ENCODE measurements around the gene MKS1. TPM values are rescaled to one million over a fixed set of nuclear protein-coding genes. Genes with fewer than 3 reads are reported as not detected.

Gene MKS1
- total and polyA plus RNA-seq, 2 experiments from 2014 or later, result 14.0 to 17.4 TPM

DNA sequence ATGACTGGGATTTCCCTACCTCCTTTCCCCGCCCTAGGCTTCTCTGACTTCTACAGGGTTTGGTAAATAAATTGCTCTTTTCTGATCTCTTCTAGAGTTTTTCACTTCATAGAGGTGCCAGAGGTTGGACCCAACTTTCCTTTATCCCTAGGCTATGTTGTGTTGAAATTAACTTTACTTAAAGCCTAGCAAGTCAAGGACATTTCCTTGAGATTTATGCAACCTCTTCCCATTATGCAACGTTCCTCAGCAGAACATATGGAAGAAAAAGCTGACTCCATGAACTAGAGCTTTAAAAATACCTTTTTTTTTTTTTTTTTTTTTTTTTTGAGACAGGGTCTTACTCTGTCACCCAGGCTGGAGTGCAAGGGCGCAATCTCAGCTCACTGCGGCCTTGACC lies 46.2 kb upstream of the MKS1 start:
- Mint-ChIP-seq H3K4me3 (no peak overlapping the region), H3K27me3 (ENCODE audit: insufficient read depth, low read depth, poor library complexity) (peaks cover 9% of the 10 kb centered on the region), H3K9me3 (no peaks in the 10 kb centered on the region), H3K36me3 (ENCODE audit: low read depth) (no peaks in the 10 kb centered on the region), H3K4me1 (no peaks in the 10 kb centered on the region), H3K27ac (no peak overlapping the region)
- Histone ChIP-seq H3K4me2 (no peak overlapping the region), H2AFZ (no peak overlapping the region), H3K79me2 (replicated peaks; ENCODE audit: insufficient read depth) (no peaks in the 10 kb centered on the region), H3K27ac (ENCODE audit: low read depth) (no peak overlapping the region), H3K4me3 (no peak overlapping the region), H3K36me3 (ENCODE audit: insufficient read depth) (no peaks in the 10 kb centered on the region), H3K27me3 (ENCODE audit: insufficient read depth) (peaks cover 7% of the 10 kb centered on the region; the same call in 1 of the 2 replicates), H3F3A (replicated peaks; ENCODE audit: low read depth) (no peaks in the 10 kb centered on the region), H3K9me2 (ENCODE audit: insufficient read depth) (no peaks in the 10 kb centered on the region), H3K4me1 (ENCODE audit: insufficient read depth) (no peaks in the 10 kb centered on the region), H4K20me1 (replicated peaks; ENCODE audit: insufficient read depth) (no peaks in the 10 kb centered on the region)
- ATAC-seq (no peak), DNase-seq (ENCODE audit: low spot score) (no peak)
- TF ChIP-seq, protein P1, sequence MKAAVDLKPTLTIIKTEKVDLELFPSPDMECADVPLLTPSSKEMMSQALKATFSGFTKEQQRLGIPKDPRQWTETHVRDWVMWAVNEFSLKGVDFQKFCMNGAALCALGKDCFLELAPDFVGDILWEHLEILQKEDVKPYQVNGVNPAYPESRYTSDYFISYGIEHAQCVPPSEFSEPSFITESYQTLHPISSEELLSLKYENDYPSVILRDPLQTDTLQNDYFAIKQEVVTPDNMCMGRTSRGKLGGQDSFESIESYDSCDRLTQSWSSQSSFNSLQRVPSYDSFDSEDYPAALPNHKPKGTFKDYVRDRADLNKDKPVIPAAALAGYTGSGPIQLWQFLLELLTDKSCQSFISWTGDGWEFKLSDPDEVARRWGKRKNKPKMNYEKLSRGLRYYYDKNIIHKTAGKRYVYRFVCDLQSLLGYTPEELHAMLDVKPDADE (IDR thresholded peaks at IDR 0.05), result no peak
- TF ChIP-seq ZNF462 (CRISPR knock-in tag; IDR thresholded peaks at IDR 0.05) (no peak), STAT1 (IDR thresholded peaks at IDR 0.05; ENCODE audit: unreplicated experiment) (no peak), ZNF331 (CRISPR knock-in tag; IDR thresholded peaks at IDR 0.05; ENCODE audit: low read depth) (no peak), REST (IDR thresholded peaks at IDR 0.05; ENCODE audit: unreplicated experiment) (no peak), EZH2 (IDR thresholded peaks at IDR 0.05; ENCODE audit: low read depth, unreplicated experiment) (no peak), EZH2phosphoT487 (IDR thresholded peaks at IDR 0.05; ENCODE audit: unreplicated experiment) (no peak), JUNB (IDR thresholded peaks at IDR 0.05; ENCODE audit: unreplicated experiment) (no peak), CREB1 (CRISPR knock-in tag; IDR thresholded peaks at IDR 0.05; ENCODE audit: low read depth) (no peak), ZNF114 (CRISPR knock-in tag; IDR thresholded peaks at IDR 0.05) (no peak), NANOG (IDR thresholded peaks at IDR 0.05; ENCODE audit: borderline replicate concordance) (no peak), POLR2AphosphoS5 (IDR thresholded peaks at IDR 0.05; ENCODE audit: low read depth) (no peak)
- TF ChIP-seq, protein P2, sequence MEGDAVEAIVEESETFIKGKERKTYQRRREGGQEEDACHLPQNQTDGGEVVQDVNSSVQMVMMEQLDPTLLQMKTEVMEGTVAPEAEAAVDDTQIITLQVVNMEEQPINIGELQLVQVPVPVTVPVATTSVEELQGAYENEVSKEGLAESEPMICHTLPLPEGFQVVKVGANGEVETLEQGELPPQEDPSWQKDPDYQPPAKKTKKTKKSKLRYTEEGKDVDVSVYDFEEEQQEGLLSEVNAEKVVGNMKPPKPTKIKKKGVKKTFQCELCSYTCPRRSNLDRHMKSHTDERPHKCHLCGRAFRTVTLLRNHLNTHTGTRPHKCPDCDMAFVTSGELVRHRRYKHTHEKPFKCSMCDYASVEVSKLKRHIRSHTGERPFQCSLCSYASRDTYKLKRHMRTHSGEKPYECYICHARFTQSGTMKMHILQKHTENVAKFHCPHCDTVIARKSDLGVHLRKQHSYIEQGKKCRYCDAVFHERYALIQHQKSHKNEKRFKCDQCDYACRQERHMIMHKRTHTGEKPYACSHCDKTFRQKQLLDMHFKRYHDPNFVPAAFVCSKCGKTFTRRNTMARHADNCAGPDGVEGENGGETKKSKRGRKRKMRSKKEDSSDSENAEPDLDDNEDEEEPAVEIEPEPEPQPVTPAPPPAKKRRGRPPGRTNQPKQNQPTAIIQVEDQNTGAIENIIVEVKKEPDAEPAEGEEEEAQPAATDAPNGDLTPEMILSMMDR (conservative IDR thresholded peaks at IDR 0.05; ENCODE audit: low read depth in 2 of 2), result no peak

Data from GM23338 (cell line).